AG04450 (cell line): ENCODE results near the gene RGS7. TPM values are rescaled to one million over a fixed set of nuclear protein-coding genes. Genes with fewer than 3 reads are reported as not detected.

Experiments
- CTCF ChIA-PET: fragments of 300-600, 350-600 bp; formaldehyde crosslinking; extraction: SDS; loops from one replicate; lab custom pipeline; 2022; ENCODE audit warnings: antibody characterized with exemption, inconsistent platforms; lab: Charles Lee
- POLR2A ChIA-PET: fragments of 350-600 bp; formaldehyde crosslinking; extraction: SDS; loops from one replicate; lab custom pipeline; 2021; ENCODE audit warnings: antibody characterized with exemption, inconsistent platforms; lab: Yijun Ruan, JAX
- DNase-seq: peaks from one replicate; pipeline ENCODE4 v3.0.0-alpha.2; 2011; ENCODE audit warnings: low read depth, low spot score
- H3K27ac ChIP-seq: one replicate; pipeline ENCODE4 v1.5.1; 2012; ENCODE audit warnings: low read depth, low read length, control low read depth
- H3K27me3 ChIP-seq: one replicate; pipeline ENCODE4 v1.6.0; 2012; ENCODE audit warnings: low read length; ENCODE audit not compliant: control insufficient read depth, insufficient read depth
- H3K4me3 ChIP-seq: 2 replicates; pipeline ENCODE4 v1.5.1; 2011; ENCODE audit warnings: mild to moderate bottlenecking, low read depth, low read length, control low read depth
- H3K9me3 ChIP-seq: 2 replicates; pipeline ENCODE4 v1.5.1; 2012; ENCODE audit warnings: low read length; ENCODE audit not compliant: control insufficient read depth, insufficient read depth
- CTCF ChIP-seq: IDR thresholded peaks from 2 replicates; pipeline ENCODE4 v1.5.1; 2011; ENCODE audit warnings: low read depth, low read length, control low read depth, inconsistent platforms
- polyA plus RNA-seq: library from polyadenylated mRNA; depleted of rRNA; stranded (reverse); fragments of >200 nt; gene quantifications from 2 replicates; pipeline ENCODE4 v1.2.3, GENCODE V29; 2011

Gene RGS7
- polyA plus RNA-seq, 1 experiment = 0.29 TPM

- no peak for DNase-seq
Measured at GRCh38 chr1:240998024-240998423, 359.0 kb downstream of the RGS7 start.

GRCh38 chr1:240993004-240993403 lies 364.0 kb downstream of the RGS7 start:
- TF ChIP-seq CTCF = no peak
- Histone ChIP-seq H3K27ac (no peak overlapping the region), H3K27me3 (no peaks in the 10 kb centered on the region), H3K4me3 (no peak overlapping the region), H3K9me3 (peaks cover 3% of the 10 kb centered on the region)
- ChIA-PET POLR2A (no interaction called here), CTCF (interaction anchor here (0.8 kb wide), 1 partner anchor 122 kb away, joined by 4 read pairs; no protein-coding TSS in a partner anchor)
- no peak for DNase-seq

More at GRCh38 chr1:240998024-240998423, 359.0 kb downstream of the RGS7 start:
- Histone ChIP-seq H3K27me3 (no peaks in the 10 kb centered on the region), H3K9me3 (peaks cover 7% of the 10 kb centered on the region), H3K4me3 (no peak overlapping the region), H3K27ac (no peak overlapping the region)
- TF ChIP-seq CTCF = no peak
- POLR2A ChIA-PET = no interaction called here
- CTCF ChIA-PET = no interaction called here

- Histone ChIP-seq H3K27ac (no peak overlapping the region), H3K4me3 (no peak overlapping the region), H3K9me3 (peaks cover 5% of the 10 kb centered on the region), H3K27me3 (no peaks in the 10 kb centered on the region)
- ChIA-PET POLR2A (no interaction called here), CTCF (no interaction called here)
- TF ChIP-seq CTCF = no peak
- no peak for DNase-seq
Measured at GRCh38 chr1:240991230-240991629, 365.8 kb downstream of the RGS7 start.

GRCh38 chr1:240987928-240988327 lies 369.1 kb downstream of the RGS7 start:
- no peak for TF ChIP-seq CTCF
- ChIA-PET CTCF (no interaction called here), POLR2A (no interaction called here)
- H3K27me3 ChIP-seq = no peaks in the 10 kb centered on the region
- no peak for DNase-seq
- H3K4me3 ChIP-seq = no peak overlapping the region
- H3K27ac ChIP-seq = no peak overlapping the region
- H3K9me3 ChIP-seq = peaks cover 5% of the 10 kb centered on the region

- Histone ChIP-seq H3K27me3 (no peaks in the 10 kb centered on the region), H3K9me3 (peaks cover 5% of the 10 kb centered on the region), H3K27ac (no peak overlapping the region), H3K4me3 (no peak overlapping the region)
- POLR2A ChIA-PET = no interaction called here
- CTCF ChIA-PET = interaction anchor here (0.6 kb wide), 1 partner anchor 546 kb away, joined by 3 read pairs; no protein-coding TSS in a partner anchor
- no peak for TF ChIP-seq CTCF
- no peak for DNase-seq
Measured at GRCh38 chr1:240985081-240985480, 371.9 kb downstream of the RGS7 start.
